ENCODE data around the gene VARS2. TPM values are rescaled to one million over a fixed set of nuclear protein-coding genes. Genes with fewer than 3 reads are reported as not detected.
"Not testable (repeated sequence)": the region's sequence is repeated elsewhere in the genome, so short reads cannot be mapped to it uniquely, and the experiment has no call there.

VARS2 gene
- total RNA-seq, 4 donors from 2014 or later = 9.7 to 16.5 (median 12.8) TPM

DNA sequence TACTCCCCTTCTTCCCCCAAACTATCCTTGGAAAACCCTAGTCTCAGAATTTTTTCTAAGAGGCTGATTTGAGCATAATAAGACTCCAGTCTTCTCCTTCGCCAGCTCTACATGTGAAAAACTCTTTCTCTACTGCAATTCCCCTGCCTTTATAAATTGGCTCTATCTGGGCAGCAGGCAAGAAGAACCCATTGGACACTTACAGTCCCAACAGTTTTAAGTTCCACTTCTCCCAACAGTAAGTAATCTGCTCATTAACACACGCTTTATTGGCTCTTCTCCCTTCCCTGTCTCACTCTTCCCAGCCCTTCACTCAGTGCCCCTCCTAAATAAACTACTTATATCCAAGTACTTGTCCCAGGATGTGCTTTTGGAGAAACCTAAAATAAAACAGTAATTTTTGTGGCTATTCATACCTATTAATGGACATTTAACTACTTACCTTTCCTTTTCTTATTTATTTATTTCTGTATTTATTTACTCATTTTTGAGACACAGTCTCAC lies 40.8 kb upstream of the VARS2 start:
- H3K4me1 ChIP-seq = peaks cover 0 to 32% (median 6%) of the 10 kb centered on the region in 3 donors
- TF ChIP-seq POLR2A (IDR thresholded peaks at IDR 0.05) (no peak), CTCF (IDR thresholded peaks at IDR 0.05) (no peak), EP300 (IDR thresholded peaks at IDR 0.05) (no peak), POLR2AphosphoS5 (IDR thresholded peaks at IDR 0.05) (no peak)
- no peak overlapping the region for H3K4me3 ChIP-seq
- no peaks in the 10 kb centered on the region for H3K36me3 ChIP-seq
- 98 to 100% methylated on average over 2 of the region's 2 CpGs for WGBS, 2 donors (ENCODE audit: low coverage in 1 of 2)
- H3K9me3 ChIP-seq = peaks cover 0 to 22% (median 0%) of the 10 kb centered on the region in 3 donors
- no peak for ATAC-seq
- no peak overlapping the region for H3K27ac ChIP-seq
- no peaks in the 10 kb centered on the region for H3K27me3 ChIP-seq

- H3K27ac ChIP-seq, H3K27me3 ChIP-seq, H3K4me3 ChIP-seq, ATAC-seq, H3K36me3 ChIP-seq: not testable (repeated sequence)
- peaks cover 0 to 22% (median 0%) of the 10 kb centered on the region in 3 donors for H3K9me3 ChIP-seq
- WGBS, 2 donors (ENCODE audit: low coverage in 1 of 2) = 83 to 100% methylated on average over 1 of the region's 3 CpGs
- peaks cover 0 to 38% (median 6%) of the 10 kb centered on the region in 3 donors for H3K4me1 ChIP-seq
Measured at GRCh38 chr6:30873795-30874194, 40.2 kb upstream of the VARS2 start.

DNA sequence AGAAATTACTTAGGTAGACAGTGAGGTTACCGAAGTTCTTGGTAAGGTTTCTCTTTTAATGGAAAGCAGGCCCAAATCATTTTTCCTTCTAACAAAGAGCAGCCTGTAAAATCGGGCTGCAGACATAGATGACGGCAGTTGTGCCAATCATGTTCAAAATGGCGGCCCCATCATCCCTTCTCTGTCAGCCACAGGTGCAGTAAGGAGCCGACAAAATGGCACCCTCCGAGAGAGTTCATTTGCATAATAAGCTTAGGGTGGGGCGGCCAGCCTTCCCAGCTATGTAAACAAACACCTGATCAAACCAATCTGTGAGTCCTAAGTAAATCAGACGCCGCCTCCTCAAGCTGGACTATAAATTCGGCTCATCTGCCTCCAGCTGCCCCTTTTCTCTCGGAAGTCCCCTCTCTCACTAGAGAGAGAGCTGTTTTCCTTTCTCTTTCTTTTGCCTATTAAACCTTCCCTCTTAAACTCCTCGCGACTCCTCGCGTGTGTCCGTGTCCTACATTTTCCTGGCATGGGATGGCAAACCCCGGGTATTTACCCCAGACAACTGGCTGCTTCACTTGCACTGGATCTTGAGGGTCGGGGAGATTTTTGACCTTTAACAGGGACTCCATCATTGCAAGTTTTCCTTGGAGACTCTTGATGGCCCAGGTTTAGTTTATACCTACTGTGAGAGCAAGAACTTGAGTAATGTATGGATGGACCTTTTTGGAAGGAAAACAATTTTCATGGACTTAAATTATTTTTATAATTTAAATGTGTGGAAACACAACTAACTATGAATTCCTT lies 38.6 kb upstream of the VARS2 start:
- Histone ChIP-seq H3K27me3 (no peaks in the 10 kb centered on the region), H3K9me3 (peaks cover 0 to 10% (median 0%) of the 10 kb centered on the region in 3 donors), H3K27ac (peak overlapping the region; percentile 11 to 87 (median 84)), H3K4me1 (peaks cover 0 to 39% (median 6%) of the 10 kb centered on the region in 3 donors), H3K36me3 (no peaks in the 10 kb centered on the region), H3K4me3 (no peak overlapping the region)
- no peak for ATAC-seq
- WGBS, 2 donors (ENCODE audit: low coverage in 1 of 2) = 68 to 72% methylated on average over 10 to 18 of the region's 18 CpGs
- TF ChIP-seq POLR2AphosphoS5 (IDR thresholded peaks at IDR 0.05) (no peak), CTCF (IDR thresholded peaks at IDR 0.05) (no peak), EP300 (IDR thresholded peaks at IDR 0.05) (no peak), POLR2A (IDR thresholded peaks at IDR 0.05) (no peak)

DNA sequence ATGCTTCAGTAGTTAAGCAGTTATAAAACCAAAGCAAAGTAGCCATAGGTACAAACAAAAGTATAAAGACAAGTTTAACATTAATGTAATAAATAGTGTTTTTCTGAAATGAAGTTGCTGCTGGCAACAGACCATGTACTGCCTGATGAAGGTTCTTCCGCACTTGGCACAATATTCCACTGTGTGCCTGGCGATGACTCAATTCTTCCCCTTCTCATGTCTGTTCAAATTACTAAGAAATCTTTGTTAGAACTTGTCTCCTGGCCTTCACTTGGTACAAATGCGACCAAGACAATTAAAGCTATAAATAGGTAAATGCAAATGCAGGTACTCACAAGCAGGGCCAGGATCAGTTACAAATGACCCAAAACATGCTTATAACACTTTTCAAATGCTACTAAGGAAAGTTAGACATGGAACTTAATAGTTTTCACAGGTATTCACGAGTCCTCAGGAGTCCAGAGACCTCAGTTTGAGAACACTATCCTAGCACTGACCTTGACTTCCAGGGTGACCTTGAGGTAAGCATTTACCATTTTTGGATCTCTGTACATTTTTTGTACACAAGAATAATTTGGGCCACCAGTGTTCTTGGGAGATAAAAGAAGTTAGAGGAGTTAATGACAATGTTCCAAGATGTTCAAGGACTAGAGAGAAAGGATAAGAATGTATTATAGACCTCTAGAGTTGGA lies 37.9 kb upstream of the VARS2 start:
- peak; percentile 65 for ATAC-seq
- peak overlapping the region; percentile 62 to 87 (median 84) for H3K27ac ChIP-seq
- no peak overlapping the region for H3K4me3 ChIP-seq
- peaks cover 0 to 10% (median 0%) of the 10 kb centered on the region in 3 donors for H3K9me3 ChIP-seq
- no peaks in the 10 kb centered on the region for H3K27me3 ChIP-seq
- H3K4me1 ChIP-seq = peaks cover 0 to 39% (median 6%) of the 10 kb centered on the region in 3 donors
- WGBS, 2 donors (ENCODE audit: low coverage in 1 of 2) = 13 to 25% methylated on average over 4 of the region's 4 CpGs
- TF ChIP-seq POLR2AphosphoS5 (IDR thresholded peaks at IDR 0.05) (peak; percentile 80), EP300 (IDR thresholded peaks at IDR 0.05) (no peak)
- no peaks in the 10 kb centered on the region for H3K36me3 ChIP-seq

DNA sequence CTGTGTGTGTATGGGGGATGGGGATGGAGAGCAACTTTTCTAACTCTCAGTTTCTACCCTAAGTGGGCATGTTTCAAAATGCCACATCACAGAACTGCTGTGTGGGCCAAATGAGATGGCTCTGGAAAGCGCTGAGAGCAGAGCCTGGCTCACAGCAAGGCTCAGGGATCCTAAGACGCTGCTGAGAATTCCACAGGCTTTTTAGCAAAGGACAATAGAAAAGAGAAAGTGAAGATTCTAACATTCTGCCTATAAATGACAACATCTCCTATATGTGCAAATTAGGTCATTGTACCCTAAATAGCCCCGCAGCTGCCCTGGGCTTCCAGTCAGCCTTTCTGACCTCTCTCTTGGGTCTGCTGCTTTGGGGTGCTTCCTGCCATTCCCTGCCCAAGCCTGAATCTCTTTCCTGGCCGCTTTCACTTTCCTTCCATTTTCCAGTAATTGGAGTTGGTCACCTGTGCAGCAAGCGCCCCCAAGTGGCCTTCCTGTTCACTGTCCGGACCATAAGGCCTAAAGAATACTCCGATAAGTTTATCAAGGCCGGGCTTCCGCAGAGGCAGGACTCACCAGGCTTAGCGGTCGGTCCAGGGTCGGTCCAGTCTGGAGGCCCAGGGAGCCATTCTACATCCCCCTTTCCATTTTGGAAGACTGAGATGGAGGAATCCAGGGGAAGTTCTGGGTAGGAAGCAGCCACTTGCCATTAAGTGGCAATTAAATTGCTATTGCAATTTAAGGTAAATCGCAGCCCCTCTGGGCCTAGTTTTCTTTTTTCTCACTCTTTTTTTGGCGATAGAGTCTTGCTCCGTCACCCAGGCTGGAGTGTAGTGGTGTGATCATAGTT lies 36.4 kb upstream of the VARS2 start:
- Histone ChIP-seq H3K4me1 (peaks cover 0 to 48% (median 10%) of the 10 kb centered on the region in 3 donors), H3K27ac (peak overlapping the region; percentile 83 to 89 (median 86)), H3K36me3 (no peaks in the 10 kb centered on the region), H3K27me3 (no peaks in the 10 kb centered on the region), H3K4me3 (peak overlapping the region; percentile 32 to 38), H3K9me3 (peaks cover 0 to 2% (median 0%) of the 10 kb centered on the region in 3 donors)
- WGBS, 2 donors (ENCODE audit: low coverage in 1 of 2) = 19 to 23% methylated on average over 5 to 8 of the region's 15 CpGs
- TF ChIP-seq POLR2AphosphoS5 (IDR thresholded peaks at IDR 0.05) (peak; percentile 79), POLR2A (IDR thresholded peaks at IDR 0.05) (no peak), CTCF (IDR thresholded peaks at IDR 0.05) (peak in 3 of 4 experiments; percentile 92 to 97 (median 95))
- ATAC-seq = peak; percentile 88

Data from gastroesophageal sphincter (tissue), 4 donors.